Endothelial cell of umbilical vein (primary cell): ENCODE measurements around the gene UST. TPM values are rescaled to one million over a fixed set of nuclear protein-coding genes. Genes with fewer than 3 reads are reported as not detected.

Experiments used
- BruUV-seq: library from RNA; stranded (reverse); fragments of 400-500 nt; replicated peaks from 2 replicates; lab custom pipeline; 2021; lab: Mats Ljungman, UMichigan
- CTCF ChIA-PET: fragments of 300-600, 350-600 bp; sonication (Branson Sonifier 250); formaldehyde crosslinking; loops from one replicate; lab custom pipeline; 2021; ENCODE audit warnings: antibody characterized with exemption, inconsistent platforms; lab: Charles Lee
- POLR2A ChIA-PET: fragments of 300-600, 350-600 bp; sonication (Branson Sonifier 250); formaldehyde crosslinking; loops from one replicate; lab custom pipeline; 2021; ENCODE audit warnings: antibody characterized with exemption, inconsistent platforms; lab: Charles Lee
- DNase-seq: peaks from one replicate; pipeline ENCODE4 v3.0.0-alpha.2; 2011; ENCODE audit warnings: low read depth, low spot score
- FAIRE-seq: peaks from 2 replicates; lab custom pipeline; 2011; peaks lifted over from hg19 to GRCh38; lab: Jason Lieb, UNC
- H2AFZ ChIP-seq: 2 replicates; pipeline ENCODE4 v1.6.0; 2012; ENCODE audit warnings: low read depth, low read length, control low read depth, inconsistent platforms
- H3K27ac ChIP-seq: 2 replicates; pipeline ENCODE4 v1.5.1; 2011; ENCODE audit warnings: low read depth, mild to moderate bottlenecking, control low read depth, low read length, moderate library complexity; ENCODE audit not compliant: insufficient read depth
- H3K27me3 ChIP-seq, 2 experiments: 2 replicates each; pipeline versions ENCODE4 v1.6.0 to v1.6.1; 2011; ENCODE audit warnings: low read length in 2 of 2, mixed read lengths in 1 of 2; ENCODE audit not compliant: control insufficient read depth in 2 of 2, insufficient read depth in 2 of 2
- H3K36me3 ChIP-seq, 2 experiments: 2 replicates in 1 of 2; 3 replicates in 1 of 2; pipeline ENCODE4 v1.5.1; 2011; ENCODE audit warnings: low read length in 2 of 2, mild to moderate bottlenecking in 1 of 2, moderate library complexity in 1 of 2; ENCODE audit not compliant: control insufficient read depth in 2 of 2, insufficient read depth in 2 of 2; ENCODE audit errors: extremely low read depth in 1 of 2
- H3K4me1 ChIP-seq: 3 replicates; pipeline ENCODE4 v1.5.1; 2011; ENCODE audit warnings: mild to moderate bottlenecking, low read length; ENCODE audit not compliant: control insufficient read depth, insufficient read depth; ENCODE audit errors: extremely low read depth
- H3K4me2 ChIP-seq: 2 replicates; pipeline ENCODE4 v1.6.1; 2011; ENCODE audit warnings: low read length, control low read depth, mixed read lengths; ENCODE audit not compliant: insufficient read depth
- H3K4me3 ChIP-seq, 3 experiments: fragments of 200-600 bp in 1 of 3; sonication (generic), shearing (Covaris generic) in 1 of 3; replicated peaks in 1 of 3; 2 replicates each; pipeline ENCODE4 v1.5.1; 2011 to 2016; ENCODE audit warnings: control low read depth in 3 of 3, low read length in 3 of 3, mild to moderate bottlenecking in 2 of 3, inconsistent platforms in 1 of 3, low read depth in 1 of 3, moderate library complexity in 1 of 3; ENCODE audit not compliant: insufficient read depth in 1 of 3
- H3K79me2 ChIP-seq: 2 replicates; pipeline ENCODE4 v1.6.0; 2012; ENCODE audit warnings: low read length, inconsistent platforms; ENCODE audit not compliant: control insufficient read depth, insufficient read depth
- H3K9ac ChIP-seq: replicated peaks from 2 replicates; pipeline ENCODE3; 2011; ENCODE audit warnings: low read length, control low read depth; ENCODE audit not compliant: insufficient read depth; ENCODE audit errors: extremely low read depth
- H3K9me1 ChIP-seq: replicated peaks from 3 replicates; pipeline ENCODE4 v1.6.0; 2011; ENCODE audit warnings: mild to moderate bottlenecking, low read length; ENCODE audit not compliant: control insufficient read depth, insufficient read depth; ENCODE audit errors: extremely low read depth
- H3K9me3 ChIP-seq: replicated peaks from 2 replicates; pipeline ENCODE4 v1.5.1; 2012; ENCODE audit warnings: low read length, inconsistent platforms; ENCODE audit not compliant: control insufficient read depth, insufficient read depth
- H4K20me1 ChIP-seq: replicated peaks from 2 replicates; pipeline ENCODE3; 2011; ENCODE audit warnings: mild to moderate bottlenecking, low read length; ENCODE audit not compliant: control insufficient read depth, insufficient read depth; ENCODE audit errors: extremely low read depth
- EZH2 ChIP-seq: IDR thresholded peaks from 2 replicates; pipeline ENCODE4 v1.6.1; 2012; ENCODE audit warnings: borderline replicate concordance, low read depth, mild to moderate bottlenecking, moderate library complexity, low read length, inconsistent platforms; ENCODE audit not compliant: severe bottlenecking
- FOS ChIP-seq: IDR thresholded peaks from 2 replicates; pipeline ENCODE4 v1.6.1; 2011; ENCODE audit warnings: mild to moderate bottlenecking, low read length, moderate library complexity, borderline replicate concordance; ENCODE audit not compliant: insufficient read depth
- GATA2 ChIP-seq: IDR thresholded peaks from 2 replicates; pipeline ENCODE4 v1.7.0; 2011; ENCODE audit warnings: low read depth, mild to moderate bottlenecking, moderate library complexity, mixed read lengths, low read length; ENCODE audit not compliant: insufficient read length, insufficient read depth
- JUN ChIP-seq: IDR thresholded peaks from 2 replicates; pipeline ENCODE4 v1.6.1; 2011; ENCODE audit warnings: borderline replicate concordance, low read depth; ENCODE audit not compliant: insufficient read length, insufficient read depth
- MYC ChIP-seq: IDR thresholded peaks from one replicate; pipeline ENCODE4 v1.6.1; 2011; ENCODE audit warnings: mild to moderate bottlenecking, low read depth, low read length
- POLR2A ChIP-seq: IDR thresholded peaks from 2 replicates; pipeline ENCODE4 v1.6.1; 2012; ENCODE audit warnings: low read depth, mild to moderate bottlenecking, control low read depth, low read length
- POLR2AphosphoS5 ChIP-seq: IDR thresholded peaks from 2 replicates; pipeline ENCODE4 v1.6.1; 2012; ENCODE audit warnings: low read depth, mild to moderate bottlenecking, control low read depth, low read length, moderate library complexity; ENCODE audit not compliant: insufficient read depth
- dilution Hi-C: fragments of 300-500 bp; cut with MboI; formaldehyde crosslinking; loops from one replicate; pipeline ENCODE4 v1.15.0; 2019; ENCODE audit warnings: low sequenced_read_pairs; ENCODE audit not compliant: extremely low pct_ligation_motif_present
- intact Hi-C: fragments of 100-400 bp; cut with micrococcal nuclease; formaldehyde crosslinking; loops from one replicate; pipeline ENCODE4 v1.10.0; 2022
- polyA plus RNA-seq, 4 experiments: library from polyadenylated mRNA; depleted of rRNA in 3 of 4; stranded (reverse) in 3 of 4; unstranded in 1 of 4; fragments of >200 nt; gene quantifications; 2 replicates each; pipeline versions ENCODE4 v1.2.1 to v1.2.3, GENCODE V29; 2011 to 2012; ENCODE audit warnings: missing spikeins in 1 of 4
- total RNA-seq: library from RNA; stranded (reverse); gene quantifications from 2 replicates; pipeline ENCODE4 v1.2.3, GENCODE V29; 2021
- TF ChIP-seq, protein P1 (sequence below), 2 donors: IDR thresholded peaks; 1 replicate in 1 of 2; 2 replicates in 1 of 2; pipeline ENCODE4 v1.5.1; 2011; ENCODE audit warnings: low read length in 2 of 2, mild to moderate bottlenecking in 2 of 2, moderate library complexity in 2 of 2, control low read depth in 1 of 2, inconsistent platforms in 1 of 2, low read depth in 1 of 2; ENCODE audit not compliant: insufficient read depth in 1 of 2; ENCODE audit errors: extremely low read depth in 1 of 2
- TF ChIP-seq, protein P2 (sequence below): IDR thresholded peaks from 2 replicates; pipeline ENCODE4 v1.6.1; 2011; ENCODE audit not compliant: insufficient read depth, insufficient read length

UST gene
- total and polyA plus RNA-seq, 2 donors (not counting 3 experiments of a cell fraction or from before 2014, with no cell fraction given) = 0.26 to 0.84 TPM

DNA sequence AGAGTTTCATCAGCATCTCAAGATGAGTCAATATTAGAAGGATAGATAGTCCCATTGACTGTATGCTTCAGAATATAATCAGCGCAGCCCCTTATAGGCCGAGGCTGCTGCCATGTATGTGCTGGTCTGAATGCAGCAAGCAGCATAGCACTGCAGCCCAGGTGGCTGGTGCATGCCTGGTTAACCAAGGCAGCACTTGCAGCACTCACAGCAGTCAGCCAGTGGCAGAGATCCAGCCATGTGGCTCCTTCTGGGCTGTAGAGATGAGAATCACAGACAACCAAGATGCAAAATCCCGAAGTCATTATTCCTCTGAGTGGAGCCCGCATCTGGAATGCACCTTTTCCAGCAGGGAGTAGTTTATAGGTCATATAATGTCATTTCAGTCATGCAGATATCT, 251.9 kb downstream of the UST start:
- CTCF ChIA-PET = no interaction called here
- dilution Hi-C loops = no loop called here

More for the DNA sequence above, 251.9 kb downstream of the UST start:
- Histone ChIP-seq H3K27me3 (no peaks in the 10 kb centered on the region), H3K4me1 (no peaks in the 10 kb centered on the region), H3K9ac (no peak overlapping the region), H3K27ac (no peak overlapping the region), H3K4me3 (no peak overlapping the region), H2AFZ (no peak overlapping the region), H3K36me3 (no peaks in the 10 kb centered on the region), H3K79me2 (no peaks in the 10 kb centered on the region), H4K20me1 (no peaks in the 10 kb centered on the region), H3K9me3 (no peaks in the 10 kb centered on the region), H3K9me1 (no peaks in the 10 kb centered on the region), H3K4me2 (no peak overlapping the region)
- BruUV-seq = no TSS peak
- intact Hi-C loops = no loop called here
- DNase-seq (no peak), FAIRE-seq (no peak)
- no peak for TF ChIP-seq JUN
- no peak for TF ChIP-seq POLR2A
- no peak for TF ChIP-seq EZH2
- no peak for TF ChIP-seq MYC
- TF ChIP-seq, protein P1, sequence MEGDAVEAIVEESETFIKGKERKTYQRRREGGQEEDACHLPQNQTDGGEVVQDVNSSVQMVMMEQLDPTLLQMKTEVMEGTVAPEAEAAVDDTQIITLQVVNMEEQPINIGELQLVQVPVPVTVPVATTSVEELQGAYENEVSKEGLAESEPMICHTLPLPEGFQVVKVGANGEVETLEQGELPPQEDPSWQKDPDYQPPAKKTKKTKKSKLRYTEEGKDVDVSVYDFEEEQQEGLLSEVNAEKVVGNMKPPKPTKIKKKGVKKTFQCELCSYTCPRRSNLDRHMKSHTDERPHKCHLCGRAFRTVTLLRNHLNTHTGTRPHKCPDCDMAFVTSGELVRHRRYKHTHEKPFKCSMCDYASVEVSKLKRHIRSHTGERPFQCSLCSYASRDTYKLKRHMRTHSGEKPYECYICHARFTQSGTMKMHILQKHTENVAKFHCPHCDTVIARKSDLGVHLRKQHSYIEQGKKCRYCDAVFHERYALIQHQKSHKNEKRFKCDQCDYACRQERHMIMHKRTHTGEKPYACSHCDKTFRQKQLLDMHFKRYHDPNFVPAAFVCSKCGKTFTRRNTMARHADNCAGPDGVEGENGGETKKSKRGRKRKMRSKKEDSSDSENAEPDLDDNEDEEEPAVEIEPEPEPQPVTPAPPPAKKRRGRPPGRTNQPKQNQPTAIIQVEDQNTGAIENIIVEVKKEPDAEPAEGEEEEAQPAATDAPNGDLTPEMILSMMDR (IDR thresholded peaks at IDR 0.05; ENCODE audit: extremely low read depth in 1 of 2, insufficient read depth in 1 of 2, low read depth in 1 of 2, low read length in 2 of 2) = no peak
- TF ChIP-seq POLR2AphosphoS5 = no peak
- no peak for TF ChIP-seq FOS
- TF ChIP-seq, protein P2, sequence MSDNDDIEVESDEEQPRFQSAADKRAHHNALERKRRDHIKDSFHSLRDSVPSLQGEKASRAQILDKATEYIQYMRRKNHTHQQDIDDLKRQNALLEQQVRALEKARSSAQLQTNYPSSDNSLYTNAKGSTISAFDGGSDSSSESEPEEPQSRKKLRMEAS = no peak
- TF ChIP-seq GATA2 = no peak
- POLR2A ChIA-PET = no interaction called here
